Ectodermal cell (in vitro differentiated cells): ENCODE results near the gene HNRNPLL.

Experiments used
- H3K27ac ChIP-seq: 2 replicates; pipeline ENCODE4 v1.7.0; 2013; ENCODE audit warnings: mild to moderate bottlenecking, low read depth, low read length; ENCODE audit not compliant: insufficient read depth, poor library complexity, severe bottlenecking
- H3K27me3 ChIP-seq: 2 replicates; pipeline ENCODE4 v1.7.0; 2013; ENCODE audit warnings: mild to moderate bottlenecking, low read length; ENCODE audit not compliant: insufficient read depth, control insufficient read depth, poor library complexity, severe bottlenecking
- H3K36me3 ChIP-seq: one replicate; pipeline ENCODE4 v1.7.0; 2013; ENCODE audit warnings: low read length; ENCODE audit not compliant: control insufficient read depth, insufficient read depth
- H3K4me1 ChIP-seq: one replicate; pipeline ENCODE4 v1.7.0; 2013; ENCODE audit warnings: low read length; ENCODE audit not compliant: control insufficient read depth, insufficient read depth
- H3K4me3 ChIP-seq: 2 replicates; pipeline ENCODE4 v1.7.0; 2013; ENCODE audit warnings: low read depth, low read length, control low read depth; ENCODE audit not compliant: insufficient read depth
- H3K9me3 ChIP-seq: 2 replicates; pipeline ENCODE4 v1.7.0; 2013; ENCODE audit warnings: mild to moderate bottlenecking, low read length, moderate library complexity; ENCODE audit not compliant: control insufficient read depth
- WGBS, 2 experiments: methylation state at CpG; one replicate each; pipeline ENCODE4 v1.1.7; 2013; ENCODE audit warnings: missing lambda C conversion rate in 2 of 2; 5-methylcytosine and 5-hydroxymethylcytosine counted together

HNRNPLL gene

DNA sequence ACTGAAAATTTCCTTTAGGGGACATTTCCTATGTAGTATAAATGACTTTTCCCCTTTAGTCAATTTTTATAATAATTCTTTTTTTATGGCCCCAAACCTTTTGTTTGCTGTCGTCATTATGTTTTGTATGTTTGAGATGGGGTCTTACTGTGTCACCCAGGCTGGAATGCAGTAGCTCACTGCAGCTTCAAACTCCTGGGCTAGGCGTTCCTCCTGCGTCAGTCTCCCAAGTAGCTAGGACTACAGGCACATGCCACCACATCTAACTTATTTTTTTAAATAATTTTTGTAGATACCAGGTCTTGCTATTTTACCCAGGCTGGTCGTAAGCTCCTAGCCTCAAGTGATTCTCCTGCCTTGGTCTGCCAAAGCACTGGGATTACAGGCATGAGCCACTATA is 32.4 kb upstream of the HNRNPLL start:
- H3K27ac ChIP-seq: no peak overlapping the region
- no peaks in the 10 kb centered on the region for H3K9me3 ChIP-seq
- H3K4me1 ChIP-seq: no peaks in the 10 kb centered on the region
- no peaks in the 10 kb centered on the region for H3K27me3 ChIP-seq
- WGBS, 2 experiments: 81 to 90% methylated on average over 4 of the region's 4 CpGs
- H3K4me3 ChIP-seq: no peak overlapping the region
- H3K36me3 ChIP-seq: no peaks in the 10 kb centered on the region

DNA sequence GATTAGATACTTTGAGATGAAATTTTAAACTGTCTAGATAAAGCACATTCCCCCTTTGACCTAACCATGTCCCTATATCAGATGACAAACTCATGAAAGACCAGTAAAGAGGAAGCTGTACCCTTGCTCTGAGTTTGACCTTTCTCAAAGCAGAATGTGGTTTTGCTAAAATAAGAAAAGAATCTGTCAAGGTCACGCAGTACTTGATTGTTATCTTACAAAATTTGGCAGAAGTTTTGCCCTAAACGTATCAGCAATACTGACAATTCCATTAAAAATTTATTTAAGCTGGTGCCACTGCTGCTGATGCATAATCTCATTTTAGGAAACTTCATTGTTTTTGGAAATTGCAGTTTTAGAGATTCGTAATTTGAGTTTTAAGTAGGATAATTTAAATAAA is 32.0 kb upstream of the HNRNPLL start:
- no peaks in the 10 kb centered on the region for H3K36me3 ChIP-seq
- no peak overlapping the region for H3K4me3 ChIP-seq
- WGBS, 2 experiments: 85 to 90% methylated on average over 3 of the region's 3 CpGs
- H3K4me1 ChIP-seq: no peaks in the 10 kb centered on the region
- no peaks in the 10 kb centered on the region for H3K9me3 ChIP-seq
- H3K27me3 ChIP-seq: no peaks in the 10 kb centered on the region
- H3K27ac ChIP-seq: no peak overlapping the region

DNA sequence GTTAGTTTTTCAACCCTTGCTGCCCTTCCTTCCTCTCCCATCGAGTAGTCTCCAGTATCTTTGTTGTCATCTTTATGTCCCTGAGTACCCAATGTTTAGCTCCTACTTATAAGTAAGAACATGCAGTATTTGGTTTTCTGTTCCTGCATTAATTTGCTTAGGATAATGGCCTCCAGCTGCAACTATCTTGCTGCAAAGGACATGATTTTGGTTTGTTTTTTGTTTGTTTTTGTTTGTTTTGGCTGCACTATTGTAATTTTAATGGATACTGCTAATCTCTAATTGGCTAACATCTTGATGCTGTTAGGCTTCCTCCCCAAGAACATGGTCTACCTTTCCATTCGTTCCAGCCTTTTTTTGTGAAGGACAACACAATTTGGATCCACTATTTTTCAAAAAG is 31.2 kb upstream of the HNRNPLL start:
- Histone ChIP-seq H3K27me3 (no peaks in the 10 kb centered on the region), H3K27ac (no peak overlapping the region), H3K4me3 (no peak overlapping the region), H3K36me3 (no peaks in the 10 kb centered on the region), H3K9me3 (no peaks in the 10 kb centered on the region), H3K4me1 (no peaks in the 10 kb centered on the region)
- 70% methylated on average over 2 of the region's 2 CpGs for whole genome bisulfite sequencing, 2 experiments

DNA sequence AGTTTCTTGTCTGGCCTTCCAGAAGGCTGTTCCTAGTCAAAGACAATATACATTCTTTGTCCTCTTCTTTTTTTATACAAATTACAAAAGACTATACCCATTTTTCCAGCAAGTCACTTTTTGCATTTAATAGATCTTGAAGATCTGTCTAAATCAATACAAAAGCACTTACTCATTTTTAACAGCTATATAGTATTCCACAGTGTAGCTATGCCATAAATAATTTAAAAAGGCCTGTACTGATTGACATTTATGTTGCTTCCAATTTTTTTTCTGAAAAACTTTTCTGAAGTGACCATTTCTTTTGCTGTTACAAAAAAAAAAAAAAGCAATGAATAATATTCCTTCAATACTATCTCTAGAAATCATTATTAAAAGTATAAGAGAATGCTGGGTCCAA is 30.3 kb upstream of the HNRNPLL start:
- Histone ChIP-seq H3K27ac (no peak overlapping the region), H3K4me3 (no peak overlapping the region), H3K27me3 (no peaks in the 10 kb centered on the region), H3K4me1 (no peaks in the 10 kb centered on the region), H3K9me3 (no peaks in the 10 kb centered on the region), H3K36me3 (no peaks in the 10 kb centered on the region)

DNA sequence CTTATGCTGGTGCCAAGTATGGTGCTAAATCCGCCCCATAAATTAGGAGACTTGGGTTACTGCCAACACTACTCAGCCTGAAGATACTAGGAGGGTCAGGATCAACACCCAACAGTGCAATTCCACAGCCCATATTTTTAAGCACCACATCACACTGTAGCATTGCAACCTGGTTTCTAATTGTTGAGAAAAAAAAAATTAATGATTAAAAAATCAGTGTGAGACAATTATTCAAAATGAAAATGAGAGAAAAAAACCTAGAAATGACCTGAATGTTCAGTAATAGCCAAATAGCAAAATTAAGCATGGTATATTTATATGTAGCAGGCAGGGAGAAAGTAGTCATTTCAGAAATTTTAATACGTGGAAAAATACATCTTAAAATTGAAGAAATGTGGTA is 29.2 kb upstream of the HNRNPLL start:
- no peak overlapping the region for H3K27ac ChIP-seq
- H3K36me3 ChIP-seq: no peaks in the 10 kb centered on the region
- no peak overlapping the region for H3K4me3 ChIP-seq
- no peaks in the 10 kb centered on the region for H3K27me3 ChIP-seq
- no peaks in the 10 kb centered on the region for H3K9me3 ChIP-seq
- WGBS, 2 experiments: 95 to 100% methylated on average over 1 to 2 of the region's 2 CpGs
- no peaks in the 10 kb centered on the region for H3K4me1 ChIP-seq

DNA sequence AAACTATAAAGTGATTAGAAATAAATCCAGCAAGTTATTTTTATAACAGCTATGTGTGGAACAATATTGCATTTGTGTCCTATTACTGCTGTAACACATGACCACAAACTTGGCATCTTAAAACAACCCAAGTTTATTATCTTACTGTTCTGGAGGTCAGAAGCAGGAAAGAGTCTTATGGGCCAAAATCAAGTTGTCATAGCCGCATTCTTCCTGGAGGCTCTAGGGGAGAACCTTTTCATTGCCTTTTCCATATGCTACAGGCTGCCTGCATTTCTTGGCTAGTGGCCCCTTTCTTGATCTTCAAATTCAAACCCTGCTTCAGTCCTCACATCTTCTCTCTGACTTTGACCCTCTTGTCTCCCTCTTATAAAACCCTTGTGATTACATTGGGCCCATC is 27.0 kb upstream of the HNRNPLL start:
- Histone ChIP-seq H3K27ac (no peak overlapping the region), H3K36me3 (no peaks in the 10 kb centered on the region), H3K27me3 (no peaks in the 10 kb centered on the region), H3K4me3 (no peak overlapping the region), H3K9me3 (no peaks in the 10 kb centered on the region), H3K4me1 (no peaks in the 10 kb centered on the region)
- 96 to 97% methylated on average over 1 of the region's 1 CpG for WGBS, 2 experiments

DNA sequence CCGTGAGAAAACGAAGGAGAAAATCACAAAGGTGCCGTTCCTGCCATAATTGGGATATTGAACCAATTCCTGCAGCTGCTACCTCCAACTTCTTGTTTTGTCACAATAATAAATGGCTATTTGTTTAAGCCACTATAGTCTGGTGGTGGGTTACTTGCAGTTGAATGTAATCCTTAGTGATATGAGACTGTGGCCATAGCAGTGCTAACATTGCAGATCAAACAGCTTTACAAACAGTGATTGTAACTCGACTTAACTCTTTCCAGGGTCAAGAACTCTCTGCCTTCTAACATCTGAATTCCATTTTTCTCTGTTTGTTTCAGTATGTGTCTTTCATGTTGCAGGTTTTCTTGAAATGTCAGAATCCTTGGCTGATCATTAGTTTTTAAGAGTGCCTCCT is 24.7 kb upstream of the HNRNPLL start:
- H3K27me3 ChIP-seq: no peaks in the 10 kb centered on the region
- no peaks in the 10 kb centered on the region for H3K4me1 ChIP-seq
- H3K9me3 ChIP-seq: no peaks in the 10 kb centered on the region
- no peak overlapping the region for H3K27ac ChIP-seq
- H3K36me3 ChIP-seq: no peaks in the 10 kb centered on the region
- H3K4me3 ChIP-seq: no peak overlapping the region
- 94 to 96% methylated on average over 4 of the region's 4 CpGs for WGBS, 2 experiments

DNA sequence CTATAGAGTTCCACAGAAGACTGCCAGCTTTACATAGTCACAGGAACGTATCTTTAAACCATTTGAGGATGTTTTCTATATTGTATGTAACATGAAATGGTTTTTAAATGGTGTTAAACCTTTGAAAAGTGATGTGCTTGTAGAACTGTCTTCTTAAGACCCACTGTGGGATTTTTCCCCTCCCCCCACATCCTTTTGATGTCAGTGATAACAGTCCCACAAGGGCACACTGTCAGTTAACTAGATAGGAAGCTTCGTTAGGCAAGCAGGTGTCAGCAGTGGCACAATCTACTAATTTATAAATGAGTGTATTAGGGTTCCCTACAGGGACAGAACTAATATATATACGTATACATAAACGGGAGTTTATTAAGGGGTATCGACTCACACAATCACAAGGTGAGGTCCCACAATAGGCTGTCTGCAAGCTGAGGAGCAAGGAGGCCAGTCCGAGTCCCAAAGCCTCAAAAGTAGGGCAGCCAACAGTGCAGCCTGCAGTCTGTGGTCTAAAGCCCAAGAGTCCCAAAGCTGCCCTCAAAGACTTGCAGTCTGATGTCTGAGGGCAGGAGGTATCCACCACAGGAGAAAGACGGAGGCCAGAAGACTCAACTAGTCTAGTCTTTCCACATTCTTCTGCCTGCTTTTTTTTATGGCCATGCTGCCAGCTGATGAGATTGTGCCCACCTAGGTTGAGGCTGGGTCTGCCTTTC is 23.8 kb upstream of the HNRNPLL start:
- H3K27ac ChIP-seq: no peak overlapping the region
- 89 to 92% methylated on average over 7 of the region's 7 CpGs for WGBS, 2 experiments
- H3K27me3 ChIP-seq: no peaks in the 10 kb centered on the region
- H3K9me3 ChIP-seq: no peaks in the 10 kb centered on the region
- no peaks in the 10 kb centered on the region for H3K4me1 ChIP-seq
- H3K36me3 ChIP-seq: no peaks in the 10 kb centered on the region
- H3K4me3 ChIP-seq: no peak overlapping the region

DNA sequence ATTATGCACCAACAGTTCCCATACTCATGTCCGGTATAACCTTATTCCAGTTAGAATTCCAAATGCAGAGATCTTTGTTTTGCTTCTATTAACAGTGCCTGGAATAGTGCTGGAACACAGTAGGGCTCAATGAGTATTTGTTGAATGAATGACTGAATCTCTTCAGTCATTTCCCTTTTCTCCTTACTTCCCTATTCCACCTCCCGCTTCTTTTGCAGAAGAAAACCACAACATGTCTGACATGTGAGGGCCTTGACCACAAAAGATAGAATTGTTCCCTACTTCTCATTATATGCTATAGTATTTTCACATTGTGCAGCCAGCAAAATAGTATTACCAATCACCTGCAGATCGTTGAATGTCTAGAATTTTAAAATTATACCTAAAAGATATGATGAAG is 19.5 kb upstream of the HNRNPLL start:
- no peaks in the 10 kb centered on the region for H3K4me1 ChIP-seq
- no peaks in the 10 kb centered on the region for H3K9me3 ChIP-seq
- no peak overlapping the region for H3K4me3 ChIP-seq
- WGBS, 2 experiments: 94 to 97% methylated on average over 2 to 3 of the region's 3 CpGs
- H3K27ac ChIP-seq: no peak overlapping the region
- no peaks in the 10 kb centered on the region for H3K27me3 ChIP-seq
- no peaks in the 10 kb centered on the region for H3K36me3 ChIP-seq

DNA sequence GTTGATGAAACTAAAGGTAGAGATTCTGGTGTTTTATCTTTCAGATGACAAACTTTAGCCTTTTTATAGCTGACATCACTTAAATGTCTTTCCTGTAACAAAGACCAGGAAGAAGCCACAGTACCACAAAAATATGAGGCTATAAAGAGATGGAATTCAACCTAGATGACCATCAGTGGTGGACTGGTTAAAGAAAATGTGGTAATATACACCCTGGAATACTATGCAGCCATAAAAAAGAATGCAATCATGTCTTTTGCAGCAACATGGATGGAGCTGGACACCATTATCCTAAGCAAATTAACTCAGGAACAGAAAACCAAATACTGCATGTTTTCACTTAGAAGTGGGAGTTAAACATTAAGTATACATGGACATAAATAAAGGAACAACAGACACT is 18.3 kb upstream of the HNRNPLL start:
- Histone ChIP-seq H3K4me3 (no peak overlapping the region), H3K9me3 (no peaks in the 10 kb centered on the region), H3K27ac (no peak overlapping the region), H3K4me1 (no peaks in the 10 kb centered on the region), H3K36me3 (no peaks in the 10 kb centered on the region), H3K27me3 (no peaks in the 10 kb centered on the region)
